ENCODE results near the gene CDK17.

Gene CDK17

DNA sequence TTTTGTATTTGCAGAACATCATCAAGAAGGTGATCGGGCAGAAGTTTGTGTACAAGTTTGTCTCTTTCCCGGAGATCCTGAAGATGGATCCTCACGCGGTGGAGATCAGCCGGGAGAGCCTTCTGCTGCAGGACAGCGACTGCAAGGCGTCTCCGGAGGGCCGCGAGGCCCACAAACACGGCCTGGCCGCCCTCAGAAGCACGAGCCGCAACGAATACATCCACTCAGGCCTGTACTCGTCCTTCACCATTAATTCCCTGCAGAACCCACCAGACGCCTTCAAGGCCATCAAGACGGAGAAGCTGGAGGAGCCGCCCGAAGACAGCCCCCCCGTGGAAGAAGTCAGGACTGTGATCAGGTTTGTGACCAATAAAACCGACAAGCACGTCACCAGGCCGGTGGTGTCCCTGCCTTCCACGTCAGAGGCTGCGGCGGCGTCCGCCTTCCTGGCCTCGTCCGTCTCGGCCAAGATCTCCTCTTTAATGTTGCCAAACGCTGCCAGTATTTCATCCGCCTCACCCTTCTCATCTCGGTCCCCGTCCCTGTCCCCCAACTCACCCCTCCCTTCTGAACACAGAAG is 153.2 kb downstream of the CDK17 start:
- TF ChIP-seq, protein P1, sequence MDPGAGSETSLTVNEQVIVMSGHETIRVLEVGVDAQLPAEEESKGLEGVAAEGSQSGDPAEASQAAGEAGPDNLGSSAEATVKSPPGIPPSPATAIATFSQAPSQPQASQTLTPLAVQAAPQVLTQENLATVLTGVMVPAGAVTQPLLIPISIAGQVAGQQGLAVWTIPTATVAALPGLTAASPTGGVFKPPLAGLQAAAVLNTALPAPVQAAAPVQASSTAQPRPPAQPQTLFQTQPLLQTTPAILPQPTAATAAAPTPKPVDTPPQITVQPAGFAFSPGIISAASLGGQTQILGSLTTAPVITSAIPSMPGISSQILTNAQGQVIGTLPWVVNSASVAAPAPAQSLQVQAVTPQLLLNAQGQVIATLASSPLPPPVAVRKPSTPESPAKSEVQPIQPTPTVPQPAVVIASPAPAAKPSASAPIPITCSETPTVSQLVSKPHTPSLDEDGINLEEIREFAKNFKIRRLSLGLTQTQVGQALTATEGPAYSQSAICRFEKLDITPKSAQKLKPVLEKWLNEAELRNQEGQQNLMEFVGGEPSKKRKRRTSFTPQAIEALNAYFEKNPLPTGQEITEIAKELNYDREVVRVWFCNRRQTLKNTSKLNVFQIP (CRISPR knock-in tag; IDR thresholded peaks at IDR 0.05; ENCODE audit: borderline replicate concordance, low read depth) = no peak
- no peak for TF ChIP-seq CREB5 (CRISPR knock-in tag; IDR thresholded peaks at IDR 0.05; ENCODE audit: low read depth)
- no peak for TF ChIP-seq PPARA (CRISPR knock-in tag; IDR thresholded peaks at IDR 0.05; ENCODE audit: borderline replicate concordance)
- no peak for TF ChIP-seq TCF4 (CRISPR knock-in tag; IDR thresholded peaks at IDR 0.05; ENCODE audit: borderline replicate concordance)
- TF ChIP-seq ZFP30 (CRISPR knock-in tag; IDR thresholded peaks at IDR 0.05) = no peak
- no peak for TF ChIP-seq CSDC2 (CRISPR knock-in tag; IDR thresholded peaks at IDR 0.05)

GRCh38 chr12:96244826-96245225 is 155.4 kb downstream of the CDK17 start:
- TF ChIP-seq ZNF70 (CRISPR knock-in tag; IDR thresholded peaks at IDR 0.05) = no peak
- TF ChIP-seq, protein P1 (CRISPR knock-in tag; IDR thresholded peaks at IDR 0.05; ENCODE audit: borderline replicate concordance, low read depth) = no peak
- TF ChIP-seq TOX (CRISPR knock-in tag; IDR thresholded peaks at IDR 0.05; ENCODE audit: borderline replicate concordance) = no peak
- no peak for TF ChIP-seq OSR1 (CRISPR knock-in tag; IDR thresholded peaks at IDR 0.05)
- TF ChIP-seq ZFP30 (CRISPR knock-in tag; IDR thresholded peaks at IDR 0.05) = no peak
- TF ChIP-seq ESRRG (CRISPR knock-in tag; IDR thresholded peaks at IDR 0.05) = no peak
- TF ChIP-seq, protein P2, sequence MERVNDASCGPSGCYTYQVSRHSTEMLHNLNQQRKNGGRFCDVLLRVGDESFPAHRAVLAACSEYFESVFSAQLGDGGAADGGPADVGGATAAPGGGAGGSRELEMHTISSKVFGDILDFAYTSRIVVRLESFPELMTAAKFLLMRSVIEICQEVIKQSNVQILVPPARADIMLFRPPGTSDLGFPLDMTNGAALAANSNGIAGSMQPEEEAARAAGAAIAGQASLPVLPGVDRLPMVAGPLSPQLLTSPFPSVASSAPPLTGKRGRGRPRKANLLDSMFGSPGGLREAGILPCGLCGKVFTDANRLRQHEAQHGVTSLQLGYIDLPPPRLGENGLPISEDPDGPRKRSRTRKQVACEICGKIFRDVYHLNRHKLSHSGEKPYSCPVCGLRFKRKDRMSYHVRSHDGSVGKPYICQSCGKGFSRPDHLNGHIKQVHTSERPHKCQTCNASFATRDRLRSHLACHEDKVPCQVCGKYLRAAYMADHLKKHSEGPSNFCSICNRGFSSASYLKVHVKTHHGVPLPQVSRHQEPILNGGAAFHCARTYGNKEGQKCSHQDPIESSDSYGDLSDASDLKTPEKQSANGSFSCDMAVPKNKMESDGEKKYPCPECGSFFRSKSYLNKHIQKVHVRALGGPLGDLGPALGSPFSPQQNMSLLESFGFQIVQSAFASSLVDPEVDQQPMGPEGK (CRISPR knock-in tag; IDR thresholded peaks at IDR 0.05; ENCODE audit: borderline replicate concordance) = no peak
- no peak for TF ChIP-seq ISL1 (CRISPR knock-in tag; IDR thresholded peaks at IDR 0.05)
- TF ChIP-seq BACH2 (CRISPR knock-in tag; IDR thresholded peaks at IDR 0.05; ENCODE audit: borderline replicate concordance) = no peak
- TF ChIP-seq SNAI2 (CRISPR knock-in tag; IDR thresholded peaks at IDR 0.05) = no peak
- ATAC-seq = no peak

More for the DNA sequence above, 153.2 kb downstream of the CDK17 start:
- ATAC-seq = no peak

DNA sequence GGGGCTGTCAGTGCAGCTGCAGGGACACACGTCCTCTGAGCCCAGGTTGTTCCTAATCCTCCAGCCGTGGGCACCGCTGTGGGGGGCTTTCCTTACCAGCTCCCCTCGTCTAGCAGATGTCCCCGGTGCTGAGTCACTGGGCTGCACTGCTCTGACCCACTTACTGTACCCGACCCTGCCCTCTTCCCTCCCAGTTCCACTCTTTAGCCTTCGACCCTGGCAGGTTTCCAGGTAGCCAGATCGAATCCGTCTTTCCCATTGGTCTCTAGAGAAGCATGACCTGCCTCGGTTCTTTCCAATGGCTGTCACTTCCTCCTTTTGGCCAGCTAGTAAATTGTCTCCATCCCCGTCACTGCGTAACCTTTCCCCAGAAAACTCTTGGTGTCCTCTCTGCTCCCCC is 157.6 kb downstream of the CDK17 start:
- no peak for TF ChIP-seq RARB (CRISPR knock-in tag; IDR thresholded peaks at IDR 0.05)

GRCh38 chr12:96241846-96242256 is 158.4 kb downstream of the CDK17 start:
- no peak for ATAC-seq
- no peak for TF ChIP-seq ISL1 (CRISPR knock-in tag; IDR thresholded peaks at IDR 0.05)
- no peak for TF ChIP-seq ZNF8 (CRISPR knock-in tag; IDR thresholded peaks at IDR 0.05)
- no peak for TF ChIP-seq OSR1 (CRISPR knock-in tag; IDR thresholded peaks at IDR 0.05)
- TF ChIP-seq, protein P1 (CRISPR knock-in tag; IDR thresholded peaks at IDR 0.05; ENCODE audit: borderline replicate concordance, low read depth) = no peak
- TF ChIP-seq ZC3H10 (CRISPR knock-in tag; IDR thresholded peaks at IDR 0.05) = no peak
- TF ChIP-seq ESRRG (CRISPR knock-in tag; IDR thresholded peaks at IDR 0.05) = no peak
- TF ChIP-seq CSRNP3 (CRISPR knock-in tag; IDR thresholded peaks at IDR 0.05) = no peak
- no peak for TF ChIP-seq CSDC2 (CRISPR knock-in tag; IDR thresholded peaks at IDR 0.05)
- TF ChIP-seq, protein P3, sequence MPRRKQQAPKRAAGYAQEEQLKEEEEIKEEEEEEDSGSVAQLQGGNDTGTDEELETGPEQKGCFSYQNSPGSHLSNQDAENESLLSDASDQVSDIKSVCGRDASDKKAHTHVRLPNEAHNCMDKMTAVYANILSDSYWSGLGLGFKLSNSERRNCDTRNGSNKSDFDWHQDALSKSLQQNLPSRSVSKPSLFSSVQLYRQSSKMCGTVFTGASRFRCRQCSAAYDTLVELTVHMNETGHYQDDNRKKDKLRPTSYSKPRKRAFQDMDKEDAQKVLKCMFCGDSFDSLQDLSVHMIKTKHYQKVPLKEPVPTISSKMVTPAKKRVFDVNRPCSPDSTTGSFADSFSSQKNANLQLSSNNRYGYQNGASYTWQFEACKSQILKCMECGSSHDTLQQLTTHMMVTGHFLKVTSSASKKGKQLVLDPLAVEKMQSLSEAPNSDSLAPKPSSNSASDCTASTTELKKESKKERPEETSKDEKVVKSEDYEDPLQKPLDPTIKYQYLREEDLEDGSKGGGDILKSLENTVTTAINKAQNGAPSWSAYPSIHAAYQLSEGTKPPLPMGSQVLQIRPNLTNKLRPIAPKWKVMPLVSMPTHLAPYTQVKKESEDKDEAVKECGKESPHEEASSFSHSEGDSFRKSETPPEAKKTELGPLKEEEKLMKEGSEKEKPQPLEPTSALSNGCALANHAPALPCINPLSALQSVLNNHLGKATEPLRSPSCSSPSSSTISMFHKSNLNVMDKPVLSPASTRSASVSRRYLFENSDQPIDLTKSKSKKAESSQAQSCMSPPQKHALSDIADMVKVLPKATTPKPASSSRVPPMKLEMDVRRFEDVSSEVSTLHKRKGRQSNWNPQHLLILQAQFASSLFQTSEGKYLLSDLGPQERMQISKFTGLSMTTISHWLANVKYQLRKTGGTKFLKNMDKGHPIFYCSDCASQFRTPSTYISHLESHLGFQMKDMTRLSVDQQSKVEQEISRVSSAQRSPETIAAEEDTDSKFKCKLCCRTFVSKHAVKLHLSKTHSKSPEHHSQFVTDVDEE (CRISPR knock-in tag; IDR thresholded peaks at IDR 0.05) = no peak
- no peak for TF ChIP-seq RARB (CRISPR knock-in tag; IDR thresholded peaks at IDR 0.05)
- TF ChIP-seq PPARA (CRISPR knock-in tag; IDR thresholded peaks at IDR 0.05; ENCODE audit: borderline replicate concordance) = no peak
- TF ChIP-seq CREB5 (CRISPR knock-in tag; IDR thresholded peaks at IDR 0.05; ENCODE audit: low read depth) = no peak

More for the DNA sequence above, 157.6 kb downstream of the CDK17 start:
- ATAC-seq = no peak
